Endodermal cell (in vitro differentiated cells): ENCODE results near the gene KRT15. TPM values are rescaled to one million over a fixed set of nuclear protein-coding genes. Genes with fewer than 3 reads are reported as not detected.
A peak's percentile ranks its signal among the peaks of the same experiment; 100 is the strongest.

Source experiments
- DNase-seq: peaks from one replicate; pipeline ENCODE4 v3.0.0-alpha.2; 2017
- H3K27ac ChIP-seq: 2 replicates; pipeline ENCODE4 v1.5.1; 2013; ENCODE audit warnings: mild to moderate bottlenecking, low read depth, low read length, moderate library complexity
- H3K27me3 ChIP-seq: 2 replicates; pipeline ENCODE4 v1.6.1; 2013; ENCODE audit warnings: mild to moderate bottlenecking, low read length, moderate library complexity; ENCODE audit not compliant: insufficient read depth, control insufficient read depth, poor library complexity, severe bottlenecking
- H3K36me3 ChIP-seq: 2 replicates; pipeline ENCODE4 v1.7.0; 2013; ENCODE audit warnings: mild to moderate bottlenecking, low read length, moderate library complexity; ENCODE audit not compliant: control insufficient read depth, insufficient read depth
- H3K4me1 ChIP-seq: one replicate; pipeline ENCODE4 v1.7.0; 2013; ENCODE audit warnings: low read length; ENCODE audit not compliant: control insufficient read depth, insufficient read depth
- H3K4me3 ChIP-seq: 2 replicates; pipeline ENCODE4 v1.5.1; 2013; ENCODE audit warnings: mild to moderate bottlenecking, low read length, moderate library complexity
- H3K9ac ChIP-seq: 2 replicates; pipeline ENCODE4 v1.6.1; 2013; ENCODE audit warnings: mild to moderate bottlenecking, low read length, moderate library complexity; ENCODE audit not compliant: poor library complexity, severe bottlenecking; ENCODE audit errors: extremely low read depth
- H3K9me3 ChIP-seq: 2 replicates; pipeline ENCODE4 v1.6.1; 2013; ENCODE audit warnings: mild to moderate bottlenecking, low read length, moderate library complexity; ENCODE audit not compliant: control insufficient read depth
- H3K27ac Mint-ChIP-seq: 2 replicates; pipeline ENCODE4 v1.8.0; 2020; ENCODE audit warnings: mixed read lengths
- H3K27me3 Mint-ChIP-seq: 2 replicates; pipeline ENCODE4 v1.8.0; 2021; ENCODE audit warnings: mild to moderate bottlenecking, mixed read lengths; ENCODE audit not compliant: insufficient read depth
- H3K36me3 Mint-ChIP-seq: 2 replicates; pipeline ENCODE4 v1.8.0; 2020; ENCODE audit warnings: low read depth, mixed read lengths
- H3K4me1 Mint-ChIP-seq: 2 replicates; pipeline ENCODE4 v1.8.0; 2020; ENCODE audit warnings: mixed read lengths
- H3K4me3 Mint-ChIP-seq: 2 replicates; pipeline ENCODE4 v1.8.0; 2020; ENCODE audit warnings: mild to moderate bottlenecking, moderate library complexity, mixed read lengths
- H3K9me3 Mint-ChIP-seq: 2 replicates; pipeline ENCODE4 v1.8.0; 2020; ENCODE audit warnings: mild to moderate bottlenecking, mixed read lengths
- WGBS, 2 experiments: methylation state at CpG; one replicate each; pipeline versions ENCODE4 v1.1.5 to v1.1.7; 2013; ENCODE audit warnings: missing lambda C conversion rate in 2 of 2, mixed read lengths in 1 of 2; ENCODE audit not compliant: insufficient coverage in 1 of 2, insufficient read length in 1 of 2; 5-methylcytosine and 5-hydroxymethylcytosine counted together
- total RNA-seq, 2 donors: library from RNA; stranded (reverse); fragmentation: NEBNext Ultra II Directional in 1 of 2; extraction: Animal tissue kit (Norgen Biotek cat#: 25700) in 1 of 2; gene quantifications; 2 replicates in 1 of 2; 3 replicates in 1 of 2; pipeline ENCODE4 v1.2.1, GENCODE V29; 2021
- TF ChIP-seq, protein P1 (sequence below): fragments of 200-600 bp; sonication (generic); conservative IDR thresholded peaks from 2 replicates; pipeline ENCODE4 v1.5.0; 2021; ENCODE audit warnings: antibody characterized with exemption, mild to moderate bottlenecking

The KRT15 gene
- total RNA-seq, 2 donors from 2014 or later: 0.95 to 1.2 TPM

- Histone ChIP-seq H3K4me1 (peaks cover 28% of the 10 kb centered on the region), H3K27me3 (no peaks in the 10 kb centered on the region), H3K9ac (no peak overlapping the region), H3K4me3 (no peak overlapping the region), H3K9me3 (no peaks in the 10 kb centered on the region), H3K27ac (no peak overlapping the region), H3K36me3 (no peaks in the 10 kb centered on the region)
- WGBS, 2 experiments: 81 to 95% methylated on average over 2 to 7 of the region's 7 CpGs
- Mint-ChIP-seq H3K4me3 (no peak overlapping the region), H3K27me3 (no peaks in the 10 kb centered on the region), H3K27ac (no peak overlapping the region), H3K36me3 (no peaks in the 10 kb centered on the region), H3K4me1 (peaks cover 76% of the 10 kb centered on the region), H3K9me3 (no peaks in the 10 kb centered on the region)
- TF ChIP-seq, protein P1, sequence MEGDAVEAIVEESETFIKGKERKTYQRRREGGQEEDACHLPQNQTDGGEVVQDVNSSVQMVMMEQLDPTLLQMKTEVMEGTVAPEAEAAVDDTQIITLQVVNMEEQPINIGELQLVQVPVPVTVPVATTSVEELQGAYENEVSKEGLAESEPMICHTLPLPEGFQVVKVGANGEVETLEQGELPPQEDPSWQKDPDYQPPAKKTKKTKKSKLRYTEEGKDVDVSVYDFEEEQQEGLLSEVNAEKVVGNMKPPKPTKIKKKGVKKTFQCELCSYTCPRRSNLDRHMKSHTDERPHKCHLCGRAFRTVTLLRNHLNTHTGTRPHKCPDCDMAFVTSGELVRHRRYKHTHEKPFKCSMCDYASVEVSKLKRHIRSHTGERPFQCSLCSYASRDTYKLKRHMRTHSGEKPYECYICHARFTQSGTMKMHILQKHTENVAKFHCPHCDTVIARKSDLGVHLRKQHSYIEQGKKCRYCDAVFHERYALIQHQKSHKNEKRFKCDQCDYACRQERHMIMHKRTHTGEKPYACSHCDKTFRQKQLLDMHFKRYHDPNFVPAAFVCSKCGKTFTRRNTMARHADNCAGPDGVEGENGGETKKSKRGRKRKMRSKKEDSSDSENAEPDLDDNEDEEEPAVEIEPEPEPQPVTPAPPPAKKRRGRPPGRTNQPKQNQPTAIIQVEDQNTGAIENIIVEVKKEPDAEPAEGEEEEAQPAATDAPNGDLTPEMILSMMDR: peak; percentile 44
- DNase-seq: peak; percentile 53
Observed at GRCh38 chr17:41534899-41535546, 16.3 kb upstream of the KRT15 start.

DNA sequence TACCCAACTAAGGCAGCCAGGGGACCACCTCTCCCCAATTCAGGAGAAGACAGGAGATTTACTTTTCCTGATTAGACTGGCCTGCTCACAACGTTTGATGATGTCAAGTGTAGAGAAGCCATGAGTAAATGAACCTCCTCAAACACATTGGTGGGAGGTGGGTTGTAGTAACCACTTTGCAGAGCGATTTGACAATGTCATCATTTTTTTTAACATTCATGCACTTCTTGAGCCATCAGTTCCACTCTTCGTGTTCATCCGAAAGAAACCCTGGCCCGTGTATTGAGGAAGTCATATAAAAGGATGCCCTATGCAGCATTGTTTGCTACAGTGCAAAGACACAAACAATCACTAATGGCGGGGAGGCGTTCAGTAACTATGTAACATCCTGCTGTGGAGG, 14.9 kb upstream of the KRT15 start:
- no peaks in the 10 kb centered on the region for H3K27me3 Mint-ChIP-seq
- Histone ChIP-seq H3K4me3 (no peak overlapping the region), H3K4me1 (peaks cover 35% of the 10 kb centered on the region), H3K9me3 (no peaks in the 10 kb centered on the region), H3K36me3 (no peaks in the 10 kb centered on the region), H3K27ac (no peak overlapping the region), H3K27me3 (no peaks in the 10 kb centered on the region), H3K9ac (no peak overlapping the region)
- no peak overlapping the region for H3K27ac Mint-ChIP-seq
- H3K4me3 Mint-ChIP-seq: no peak overlapping the region
- H3K36me3 Mint-ChIP-seq: no peaks in the 10 kb centered on the region
- TF ChIP-seq, protein P1: no peak
- no peaks in the 10 kb centered on the region for H3K9me3 Mint-ChIP-seq
- DNase-seq: no peak
- 96% methylated on average over 4 to 6 of the region's 7 CpGs for WGBS, 2 experiments
- H3K4me1 Mint-ChIP-seq: peaks cover 83% of the 10 kb centered on the region

GRCh38 chr17:41532947-41533570, 14.4 kb upstream of the KRT15 start:
- no peaks in the 10 kb centered on the region for H3K9me3 Mint-ChIP-seq
- no peaks in the 10 kb centered on the region for H3K27me3 ChIP-seq
- H3K27ac Mint-ChIP-seq: no peak overlapping the region
- peaks cover 83% of the 10 kb centered on the region for H3K4me1 Mint-ChIP-seq
- H3K9ac ChIP-seq: no peak overlapping the region
- no peaks in the 10 kb centered on the region for H3K36me3 ChIP-seq
- WGBS, 2 experiments: 83 to 92% methylated on average over 5 to 7 of the region's 9 CpGs
- DNase-seq: no peak
- peaks cover 35% of the 10 kb centered on the region for H3K4me1 ChIP-seq
- TF ChIP-seq, protein P1: no peak
- H3K27ac ChIP-seq: no peak overlapping the region
- no peak overlapping the region for H3K4me3 ChIP-seq
- no peaks in the 10 kb centered on the region for H3K9me3 ChIP-seq
- H3K27me3 Mint-ChIP-seq: no peaks in the 10 kb centered on the region
- no peak overlapping the region for H3K4me3 Mint-ChIP-seq
- H3K36me3 Mint-ChIP-seq: no peaks in the 10 kb centered on the region
